ENCODE results near the gene SASH3. TPM values are rescaled to one million over a fixed set of nuclear protein-coding genes. Genes with fewer than 3 reads are reported as not detected.

The SASH3 gene
- total RNA-seq, 1 donor from 2014 or later, result not detected

DNA sequence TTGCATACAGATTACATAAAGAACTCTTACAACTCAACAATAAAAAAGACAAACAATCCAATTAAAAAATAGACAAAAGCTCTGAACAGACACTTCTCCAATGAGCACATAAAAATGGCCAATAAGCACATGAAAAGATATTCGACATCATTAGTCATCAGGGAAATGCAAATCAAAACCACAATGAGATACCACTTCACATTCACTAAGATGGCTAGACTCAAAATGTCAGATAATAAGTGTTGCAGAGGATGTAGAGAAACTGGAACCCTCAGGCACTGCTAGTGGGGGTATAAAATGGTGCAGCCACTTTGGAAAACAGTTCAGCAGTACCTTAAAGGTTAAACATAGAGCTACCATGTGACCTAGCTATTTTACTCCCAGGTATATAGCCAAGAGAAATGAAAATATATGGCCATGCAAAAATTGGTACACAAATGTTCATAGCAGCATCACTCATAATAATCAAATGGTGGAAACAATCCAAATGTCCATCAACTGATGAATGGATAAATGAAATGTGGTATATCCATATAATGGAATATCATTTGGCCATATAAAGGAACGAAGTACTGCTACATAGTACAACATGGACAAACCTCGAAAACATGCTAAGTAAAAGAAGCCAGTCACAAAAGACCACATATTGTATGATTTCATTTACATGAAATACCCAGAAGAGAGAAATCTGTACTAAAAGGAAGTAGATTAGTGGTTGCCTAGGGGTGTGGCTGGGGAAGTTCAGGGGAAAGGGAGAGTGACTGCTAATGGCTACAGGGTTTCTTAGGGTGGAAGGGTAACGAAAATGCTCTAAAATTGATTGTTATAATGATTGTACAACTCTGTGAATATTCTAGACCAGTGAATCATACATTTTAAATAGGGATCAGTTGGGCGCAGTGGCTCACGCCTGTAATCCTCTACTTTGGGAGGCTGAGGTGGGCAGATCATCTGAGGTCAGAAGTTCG lies 29.4 kb downstream of the SASH3 start:
- Mint-ChIP-seq H3K4me1 (ENCODE audit: unreplicated experiment) (no peaks in the 10 kb centered on the region), H3K9me3 (ENCODE audit: unreplicated experiment) (peaks cover 5% of the 10 kb centered on the region), H3K36me3 (ENCODE audit: unreplicated experiment) (peaks cover 17% of the 10 kb centered on the region), H3K4me3 (ENCODE audit: unreplicated experiment) (no peak overlapping the region), H3K27me3 (ENCODE audit: unreplicated experiment) (no peaks in the 10 kb centered on the region), H3K27ac (ENCODE audit: unreplicated experiment) (no peak overlapping the region)
- TF ChIP-seq CTCF (IDR thresholded peaks at IDR 0.05), result no peak
- DNase-seq (ENCODE audit: extremely low spot score, unreplicated experiment), result no peak

GRCh38 chrX:129813662-129814368 lies 34.1 kb downstream of the SASH3 start:
- H3K9me3 Mint-ChIP-seq (ENCODE audit: unreplicated experiment), result peaks cover 11% of the 10 kb centered on the region
- no peak overlapping the region for H3K4me3 Mint-ChIP-seq (ENCODE audit: unreplicated experiment)
- no peaks in the 10 kb centered on the region for H3K27me3 Mint-ChIP-seq (ENCODE audit: unreplicated experiment)
- DNase-seq (ENCODE audit: extremely low spot score, unreplicated experiment), result no peak
- peaks cover 16% of the 10 kb centered on the region for H3K36me3 Mint-ChIP-seq (ENCODE audit: unreplicated experiment)
- no peak overlapping the region for H3K27ac Mint-ChIP-seq (ENCODE audit: unreplicated experiment)
- no peaks in the 10 kb centered on the region for H3K4me1 Mint-ChIP-seq (ENCODE audit: unreplicated experiment)
- TF ChIP-seq CTCF (IDR thresholded peaks at IDR 0.05), result no peak

DNA sequence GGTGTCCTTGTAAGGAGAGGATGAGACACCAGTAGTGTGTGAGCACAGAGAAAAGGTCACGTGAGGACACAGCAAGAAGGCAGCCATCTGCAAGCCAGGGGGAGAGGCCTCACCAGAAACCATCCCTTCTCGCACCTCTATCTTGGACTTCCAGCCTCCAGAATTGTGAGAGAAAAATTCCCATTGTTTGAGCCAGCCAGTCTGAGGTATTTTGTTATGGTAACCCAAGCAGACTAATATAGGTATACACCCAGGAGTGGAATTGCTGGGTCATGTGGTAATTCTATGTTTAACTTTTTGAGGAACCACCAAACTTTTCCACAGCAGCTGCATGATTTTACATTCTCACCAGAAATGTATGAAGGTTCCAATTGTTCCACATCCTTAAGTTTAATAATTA lies 38.4 kb downstream of the SASH3 start:
- peaks cover 11% of the 10 kb centered on the region for H3K36me3 Mint-ChIP-seq (ENCODE audit: unreplicated experiment)
- no peak overlapping the region for H3K27ac Mint-ChIP-seq (ENCODE audit: unreplicated experiment)
- no peak for TF ChIP-seq CTCF (IDR thresholded peaks at IDR 0.05)
- DNase-seq (ENCODE audit: extremely low spot score, unreplicated experiment), result no peak
- no peaks in the 10 kb centered on the region for H3K4me1 Mint-ChIP-seq (ENCODE audit: unreplicated experiment)
- peaks cover 6% of the 10 kb centered on the region for H3K9me3 Mint-ChIP-seq (ENCODE audit: unreplicated experiment)
- H3K27me3 Mint-ChIP-seq (ENCODE audit: unreplicated experiment), result no peaks in the 10 kb centered on the region
- no peak overlapping the region for H3K4me3 Mint-ChIP-seq (ENCODE audit: unreplicated experiment)

GRCh38 chrX:129823115-129823514 lies 43.4 kb downstream of the SASH3 start:
- DNase-seq (ENCODE audit: extremely low spot score, unreplicated experiment), result no peak
- H3K27me3 Mint-ChIP-seq (ENCODE audit: unreplicated experiment), result no peaks in the 10 kb centered on the region
- peaks cover 7% of the 10 kb centered on the region for H3K4me1 Mint-ChIP-seq (ENCODE audit: unreplicated experiment)
- peaks cover 2% of the 10 kb centered on the region for H3K36me3 Mint-ChIP-seq (ENCODE audit: unreplicated experiment)
- TF ChIP-seq CTCF (IDR thresholded peaks at IDR 0.05), result peak; percentile 63
- no peak overlapping the region for H3K4me3 Mint-ChIP-seq (ENCODE audit: unreplicated experiment)
- H3K27ac Mint-ChIP-seq (ENCODE audit: unreplicated experiment), result no peak overlapping the region
- no peaks in the 10 kb centered on the region for H3K9me3 Mint-ChIP-seq (ENCODE audit: unreplicated experiment)

- no peak overlapping the region for H3K4me3 Mint-ChIP-seq (ENCODE audit: unreplicated experiment)
- no peak overlapping the region for H3K27ac Mint-ChIP-seq (ENCODE audit: unreplicated experiment)
- DNase-seq (ENCODE audit: extremely low spot score, unreplicated experiment), result no peak
- H3K4me1 Mint-ChIP-seq (ENCODE audit: unreplicated experiment), result peaks cover 7% of the 10 kb centered on the region
- TF ChIP-seq CTCF (IDR thresholded peaks at IDR 0.05), result no peak
- no peaks in the 10 kb centered on the region for H3K27me3 Mint-ChIP-seq (ENCODE audit: unreplicated experiment)
- peaks cover 2% of the 10 kb centered on the region for H3K36me3 Mint-ChIP-seq (ENCODE audit: unreplicated experiment)
- no peaks in the 10 kb centered on the region for H3K9me3 Mint-ChIP-seq (ENCODE audit: unreplicated experiment)
Measured at GRCh38 chrX:129823522-129823921, 43.8 kb downstream of the SASH3 start.

Data from osteocyte (in vitro differentiated cells).